H1 (cell line): ENCODE measurements around the gene ZCCHC3. TPM values are rescaled to one million over a fixed set of nuclear protein-coding genes. Genes with fewer than 3 reads are reported as not detected.

Source experiments
- CTCF ChIA-PET: fragments of 300-600 bp; sonication (Branson Sonifier 250); formaldehyde crosslinking; loops from one replicate; lab custom pipeline; 2021; ENCODE audit not compliant: partially characterized antibody; lab: Charles Lee
- POLR2A ChIA-PET: fragments of 300-600 bp; sonication (Branson Sonifier 250); formaldehyde crosslinking; loops from one replicate; lab custom pipeline; 2021; ENCODE audit warnings: inconsistent platforms; ENCODE audit not compliant: partially characterized antibody; lab: Charles Lee
- DNase-seq, 2 experiments: peaks; one replicate each; pipeline versions ENCODE4 v3.0.0 to v3.0.0-alpha.2; 2010 to 2022; ENCODE audit warnings: low spot score in 2 of 2, low read depth in 1 of 2, mixed read lengths in 1 of 2
- FAIRE-seq: peaks from 2 replicates; lab custom pipeline; 2011; peaks lifted over from hg19 to GRCh38; lab: Jason Lieb, UNC
- H2AFZ ChIP-seq: 2 replicates; pipeline ENCODE4 v1.8.1; 2012; ENCODE audit warnings: low read length, inconsistent platforms
- H2AK5ac ChIP-seq: 2 replicates; pipeline ENCODE4 v1.6.1; 2013; ENCODE audit warnings: low read depth, low read length
- H2BK120ac ChIP-seq: replicated peaks from 2 replicates; pipeline ENCODE3; 2013; ENCODE audit warnings: low read depth, low read length, inconsistent platforms
- H2BK12ac ChIP-seq: 2 replicates; pipeline ENCODE4 v1.6.1; 2013; ENCODE audit warnings: low read depth, low read length
- H2BK15ac ChIP-seq: 2 replicates; pipeline ENCODE4 v1.6.1; 2013; ENCODE audit warnings: low read length
- H2BK20ac ChIP-seq: 2 replicates; pipeline ENCODE4 v1.6.1; 2013; ENCODE audit warnings: low read length
- H2BK5ac ChIP-seq: 2 replicates; pipeline ENCODE4 v1.6.1; 2013; ENCODE audit warnings: low read depth, low read length
- H3K14ac ChIP-seq: 2 replicates; pipeline ENCODE4 v1.6.1; 2013; ENCODE audit warnings: inconsistent platforms; ENCODE audit not compliant: insufficient read length
- H3K18ac ChIP-seq: 2 replicates; pipeline ENCODE4 v1.6.1; 2013; ENCODE audit warnings: low read length; ENCODE audit errors: extremely low read depth
- H3K23ac ChIP-seq: 2 replicates; pipeline ENCODE4 v1.6.1; 2013; ENCODE audit warnings: inconsistent platforms; ENCODE audit not compliant: insufficient read length
- H3K23me2 ChIP-seq: 2 replicates; pipeline ENCODE4 v1.6.1; 2013; ENCODE audit warnings: low read depth, low read length
- H3K27ac ChIP-seq: 2 replicates; pipeline ENCODE4 v1.6.1; 2011; ENCODE audit warnings: low read depth, low read length, inconsistent platforms
- H3K27me3 ChIP-seq, 4 experiments: replicated peaks in 1 of 4; 1 replicate in 1 of 4; 2 replicates in 3 of 4; pipeline versions ENCODE4 v1.6.1 to v1.8.1; 2011 to 2013; ENCODE audit warnings: low read length in 3 of 4, mild to moderate bottlenecking in 3 of 4, inconsistent platforms in 2 of 4, mixed read lengths in 2 of 4, moderate library complexity in 1 of 4; ENCODE audit not compliant: control insufficient read depth in 3 of 4, insufficient read depth in 3 of 4; ENCODE audit errors: extremely low read depth in 1 of 4
- H3K36me3 ChIP-seq, 4 experiments: 2 replicates each; pipeline versions ENCODE4 v1.6.1 to v1.8.1; 2011 to 2013; ENCODE audit warnings: mild to moderate bottlenecking in 4 of 4, low read length in 3 of 4, moderate library complexity in 2 of 4, control low read depth in 1 of 4, inconsistent platforms in 1 of 4; ENCODE audit not compliant: insufficient read depth in 4 of 4, control insufficient read depth in 2 of 4
- H3K4ac ChIP-seq: replicated peaks from 2 replicates; pipeline ENCODE3; 2013; ENCODE audit warnings: low read length, low read depth, mixed read lengths, inconsistent platforms; ENCODE audit not compliant: insufficient read length
- H3K4me1 ChIP-seq, 4 experiments: replicated peaks in 1 of 4; 1 replicate in 1 of 4; 2 replicates in 3 of 4; pipeline versions ENCODE4 v1.6.1 to v1.8.1; 2011 to 2013; ENCODE audit warnings: low read length in 3 of 4, inconsistent platforms in 2 of 4, mixed read lengths in 1 of 4; ENCODE audit not compliant: insufficient read depth in 4 of 4, control insufficient read depth in 3 of 4
- H3K4me2 ChIP-seq, 2 experiments: 2 replicates each; pipeline versions ENCODE4 v1.6.1 to v1.8.1; 2011 to 2013; ENCODE audit warnings: low read depth in 2 of 2, low read length in 2 of 2, control low read depth in 1 of 2, inconsistent platforms in 1 of 2, mild to moderate bottlenecking in 1 of 2; ENCODE audit not compliant: insufficient read depth in 1 of 2
- H3K4me3 ChIP-seq, 4 experiments: fragments of 200-600, 300-600 bp in 1 of 4; sonication (generic), shearing (Covaris generic), sonication (Bioruptor Twin) in 1 of 4; 2 replicates each; pipeline versions ENCODE4 v1.5.1 to v1.8.1; 2011 to 2016; ENCODE audit warnings: low read length in 4 of 4, low read depth in 3 of 4, control low read depth in 2 of 4, inconsistent platforms in 2 of 4, mild to moderate bottlenecking in 2 of 4, mixed read lengths in 1 of 4, moderate library complexity in 1 of 4; ENCODE audit not compliant: insufficient read depth in 2 of 4; ENCODE audit errors: extremely low read depth in 1 of 4
- H3K56ac ChIP-seq: replicated peaks from 2 replicates; pipeline ENCODE3; 2013; ENCODE audit warnings: low read depth, mild to moderate bottlenecking, mixed read lengths, low read length, inconsistent platforms; ENCODE audit not compliant: insufficient read length
- H3K79me1 ChIP-seq: 2 replicates; pipeline ENCODE4 v1.6.1; 2013; ENCODE audit warnings: low read depth, low read length, control low read depth
- H3K79me2 ChIP-seq, 2 experiments: 2 replicates each; pipeline versions ENCODE4 v1.6.1 to v1.8.1; 2012 to 2013; ENCODE audit warnings: low read length in 2 of 2, mild to moderate bottlenecking in 2 of 2, inconsistent platforms in 1 of 2; ENCODE audit not compliant: insufficient read depth in 2 of 2, control insufficient read depth in 1 of 2
- H3K9ac ChIP-seq, 4 experiments: replicated peaks in 1 of 4; 1 replicate in 1 of 4; 2 replicates in 3 of 4; pipeline versions ENCODE4 v1.6.1 to v1.8.1; 2011 to 2013; ENCODE audit warnings: low read depth in 3 of 4, low read length in 3 of 4, control low read depth in 2 of 4, mild to moderate bottlenecking in 2 of 4, moderate library complexity in 2 of 4, inconsistent platforms in 1 of 4; ENCODE audit errors: extremely low read depth in 1 of 4
- H3K9me3 ChIP-seq, 2 experiments: 2 replicates each; pipeline versions ENCODE4 v1.6.1 to v1.8.1; 2012 to 2013; ENCODE audit warnings: mild to moderate bottlenecking in 2 of 2, moderate library complexity in 2 of 2, control low read depth in 1 of 2, inconsistent platforms in 1 of 2, low read depth in 1 of 2, low read length in 1 of 2, mixed read lengths in 1 of 2; ENCODE audit not compliant: insufficient read depth in 2 of 2
- H4K20me1 ChIP-seq, 2 experiments: replicated peaks in 1 of 2; 2 replicates each; pipeline versions ENCODE3 to v1.8.1; 2011 to 2013; ENCODE audit warnings: inconsistent platforms in 2 of 2, low read length in 2 of 2, mild to moderate bottlenecking in 1 of 2; ENCODE audit not compliant: insufficient read depth in 2 of 2, control insufficient read depth in 1 of 2
- H4K5ac ChIP-seq: 2 replicates; pipeline ENCODE4 v1.6.1; 2013; ENCODE audit warnings: low read length, low read depth, mixed read lengths, inconsistent platforms; ENCODE audit not compliant: insufficient read length
- H4K8ac ChIP-seq: 2 replicates; pipeline ENCODE4 v1.8.0; 2013; ENCODE audit warnings: mild to moderate bottlenecking, moderate library complexity, low read length, inconsistent platforms; ENCODE audit not compliant: insufficient read depth; ENCODE audit errors: extremely low read depth
- H4K91ac ChIP-seq: replicated peaks from 2 replicates; pipeline ENCODE3; 2013; ENCODE audit warnings: low read length, mixed read lengths, inconsistent platforms; ENCODE audit not compliant: insufficient read length
- BACH1 ChIP-seq: IDR thresholded peaks from 2 replicates; pipeline ENCODE4 v1.6.1; 2012; ENCODE audit warnings: low read length, improper control_type of control experiment
- JUND ChIP-seq: IDR thresholded peaks from 2 replicates; pipeline ENCODE4 v1.6.1; 2011; ENCODE audit warnings: mild to moderate bottlenecking, improper control_type of control experiment, low read length
- KDM5A ChIP-seq: fragments of 200-600 bp; IDR thresholded peaks from 2 replicates; pipeline ENCODE4 v1.7.1; 2012; ENCODE audit warnings: mild to moderate bottlenecking, low read length, inconsistent platforms, mixed read lengths
- SRF ChIP-seq: IDR thresholded peaks from 2 replicates; pipeline ENCODE4 v1.6.1; 2011; ENCODE audit warnings: mild to moderate bottlenecking, low read depth, low read length, moderate library complexity
- TEAD4 ChIP-seq: IDR thresholded peaks from 2 replicates; pipeline ENCODE4 v1.6.1; 2012; ENCODE audit warnings: low read depth, low read length, inconsistent platforms, mixed read lengths
- WGBS, 2 experiments: shearing (Covaris generic) in 1 of 2; methylation state at CpG; one replicate each; pipeline versions ENCODE4 v1.1.6 to v1.1.7; 2013 to 2015; ENCODE audit warnings: low lambda C conversion rate in 2 of 2, mixed read lengths in 2 of 2, inconsistent platforms in 1 of 2, low coverage in 1 of 2, missing lambda C conversion rate in 1 of 2; ENCODE audit not compliant: insufficient replicate concordance in 2 of 2, insufficient coverage in 1 of 2, insufficient read length in 1 of 2; ENCODE audit errors: extremely low coverage in 1 of 2, missing lambda C conversion rate in 1 of 2; 5-methylcytosine and 5-hydroxymethylcytosine counted together
- polyA plus RNA-seq, 7 experiments: library from polyadenylated mRNA; depleted of rRNA in 3 of 7; stranded (reverse) in 5 of 7; unstranded in 2 of 7; fragments of >200 nt in 5 of 7; fragments of 200-250 nt in 2 of 7; gene quantifications; 1 replicate in 5 of 7; 2 replicates in 1 of 7; 4 replicates in 1 of 7; pipeline versions ENCODE4 v1.2.1 to v1.2.3, GENCODE V29; 2011 to 2013; ENCODE audit warnings: missing spikeins in 2 of 7, mixed read lengths in 2 of 7
- total RNA-seq: library from RNA; stranded (reverse); fragmentation: NEBNext Ultra II Directional; extraction: Animal tissue kit (Norgen Biotek cat#: 25700); gene quantifications from 2 replicates; pipeline ENCODE4 v1.2.1, GENCODE V29; 2021
- TF ChIP-seq, protein P1 (sequence below): IDR thresholded peaks from 2 replicates; pipeline ENCODE4 v1.6.1; 2012; ENCODE audit warnings: inconsistent platforms

ZCCHC3 gene
- total and polyA plus RNA-seq, 2 of the 8 experiments (the other 6 are each of a cell fraction or from before 2014, with no cell fraction given): 33.7 to 52.4 TPM

DNA sequence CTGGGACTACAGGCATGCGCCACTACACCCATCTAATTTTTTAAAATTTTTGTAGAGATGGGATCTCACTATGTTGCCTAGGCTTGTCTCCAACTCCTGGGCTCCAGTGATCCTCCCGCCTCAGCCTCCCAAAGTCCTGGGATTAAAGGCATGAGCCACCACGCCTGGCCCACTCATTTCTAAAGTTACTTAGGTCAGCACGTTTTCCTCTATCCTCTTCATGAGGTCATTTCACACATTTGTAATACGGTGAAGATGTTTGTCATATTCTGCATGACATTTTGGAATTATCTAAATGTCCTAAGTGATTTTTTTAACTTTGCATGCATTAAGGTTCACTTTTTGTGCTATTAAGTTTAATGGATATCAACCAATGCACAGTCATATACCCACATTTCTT is 16.0 kb downstream of the ZCCHC3 start:
- CTCF ChIA-PET: interaction anchor here (2.4 kb wide), 1 partner anchor 18 kb away, joined by 7 read pairs; no protein-coding TSS in a partner anchor
- H4K8ac ChIP-seq: no peak overlapping the region
- no peaks in the 10 kb centered on the region for H3K9me3 ChIP-seq
- H2AK5ac ChIP-seq: no peak overlapping the region
- peaks cover 4% of the 10 kb centered on the region for H3K23me2 ChIP-seq
- H3K79me1 ChIP-seq: no peaks in the 10 kb centered on the region
- H3K4me2 ChIP-seq: no peak overlapping the region
- POLR2A ChIA-PET: interaction anchor here (0.9 to 6.4 kb wide), 3 partner anchors 10 to 34 kb away, joined by 3 to 97 read pairs (median 84); partner anchors contain the start of genes NRSN2, SOX12 and ZCCHC3
- H2BK120ac ChIP-seq: no peak overlapping the region
- H3K4me3 ChIP-seq: no peak overlapping the region
- 87% methylated on average over 5 of the region's 5 CpGs; no CpG with 5 or more reads in 1 of the 2 experiments for WGBS, 2 experiments
- no peak overlapping the region for H3K9ac ChIP-seq
- peaks cover 2 to 9% (median 4%) of the 10 kb centered on the region in 4 experiments; a peak in 6 of 7 replicates for H3K4me1 ChIP-seq
- H3K27me3 ChIP-seq: no peaks in the 10 kb centered on the region
- no peak overlapping the region for H2BK5ac ChIP-seq
- H4K20me1 ChIP-seq: no peaks in the 10 kb centered on the region
- H2BK12ac ChIP-seq: no peak overlapping the region
- H3K14ac ChIP-seq: no peak overlapping the region
- no peak overlapping the region for H2BK20ac ChIP-seq
- no peak overlapping the region for H4K5ac ChIP-seq
- no peak overlapping the region for H3K23ac ChIP-seq
- H4K91ac ChIP-seq: no peak overlapping the region
- H3K27ac ChIP-seq: no peak overlapping the region
- H2AFZ ChIP-seq: no peak overlapping the region
- DNase-seq (no peak), FAIRE-seq (no peak)
- no peak overlapping the region for H3K18ac ChIP-seq
- no peaks in the 10 kb centered on the region for H3K79me2 ChIP-seq
- H3K4ac ChIP-seq: no peak overlapping the region
- H3K56ac ChIP-seq: no peak overlapping the region
- no peaks in the 10 kb centered on the region for H3K36me3 ChIP-seq
- no peak overlapping the region for H2BK15ac ChIP-seq
- TF ChIP-seq SRF (no peak), KDM5A (no peak), BACH1 (no peak), JUND (no peak), TEAD4 (no peak)
- TF ChIP-seq, protein P1, sequence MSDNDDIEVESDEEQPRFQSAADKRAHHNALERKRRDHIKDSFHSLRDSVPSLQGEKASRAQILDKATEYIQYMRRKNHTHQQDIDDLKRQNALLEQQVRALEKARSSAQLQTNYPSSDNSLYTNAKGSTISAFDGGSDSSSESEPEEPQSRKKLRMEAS: no peak
